PC-3 (cell line): Measurements from ENCODE around the gene TEX55.

Experiments
- CTCF ChIP-seq: fragments of 300-600 bp; sonication (generic); conservative IDR thresholded peaks from 2 replicates; pipeline ENCODE4 v1.5.1; 2017; ENCODE audit warnings: antibody characterized with exemption, low read depth, mild to moderate bottlenecking, low read length
- EZH2 ChIP-seq: fragments of 300-600 bp; sonication (generic); IDR thresholded peaks from one replicate; pipeline ENCODE4 v1.6.1; 2017; ENCODE audit warnings: antibody characterized with exemption, mild to moderate bottlenecking, low read length; ENCODE audit not compliant: unreplicated experiment
- EZH2phosphoT487 ChIP-seq: fragments of 300-600 bp; sonication (generic); IDR thresholded peaks from 2 replicates; pipeline ENCODE4 v1.6.1; 2018; ENCODE audit warnings: mild to moderate bottlenecking, antibody characterized with exemption, low read length, borderline replicate concordance

- no peak for TF ChIP-seq EZH2
- no peak for TF ChIP-seq CTCF
- no peak for TF ChIP-seq EZH2phosphoT487
Measured at GRCh38 chr3:119125742-119126504, 20.0 kb upstream of the TEX55 start.
